WTC11 (cell line): ENCODE measurements around the gene ACSL5. TPM values are rescaled to one million over a fixed set of nuclear protein-coding genes. Genes with fewer than 3 reads are reported as not detected.

Experiments used
- ATAC-seq: fragments of 200-7000 bp; cut with Tn5 transposase; 2 replicates; pipeline ENCODE4 v1.10.0; 2021; ENCODE audit warnings: mild to moderate bottlenecking, moderate library complexity
- CTCF ChIA-PET: fragments of 300-600 bp; sonication (Branson Sonifier 250); formaldehyde crosslinking; loops from one replicate; lab custom pipeline; 2021; ENCODE audit warnings: antibody characterized with exemption; lab: Charles Lee
- POLR2A ChIA-PET: fragments of 350-600 bp; sonication (Branson Sonifier 250); formaldehyde crosslinking; loops from one replicate; lab custom pipeline; 2021; ENCODE audit warnings: antibody characterized with exemption; lab: Charles Lee
- DNase-seq: peaks from one replicate; pipeline ENCODE4 v3.0.0; 2021; ENCODE audit warnings: low spot score
- H3K27ac Mint-ChIP-seq: 2 replicates; pipeline ENCODE4 v1.8.0; 2021; ENCODE audit warnings: mixed read lengths
- H3K27me3 Mint-ChIP-seq: 2 replicates; pipeline ENCODE4 v1.8.0; 2021; ENCODE audit warnings: low read depth, mild to moderate bottlenecking, moderate library complexity, mixed read lengths
- H3K36me3 Mint-ChIP-seq: 2 replicates; pipeline ENCODE4 v1.8.0; 2021; ENCODE audit warnings: mixed read lengths
- H3K4me1 Mint-ChIP-seq: 2 replicates; pipeline ENCODE4 v1.8.0; 2022; ENCODE audit warnings: mixed read lengths
- H3K4me3 Mint-ChIP-seq: 2 replicates; pipeline ENCODE4 v1.8.0; 2021; ENCODE audit warnings: mild to moderate bottlenecking, moderate library complexity, mixed read lengths
- H3K9me3 Mint-ChIP-seq: 2 replicates; pipeline ENCODE4 v1.8.0; 2021; ENCODE audit warnings: mixed read lengths
- CBFB ChIP-seq: sonication (generic); formaldehyde crosslinking; IDR thresholded peaks from 2 replicates; pipeline ENCODE4 v1.8.1; 2022; ENCODE audit warnings: mild to moderate bottlenecking, low read depth, missing genetic modification reagents
- ETV6 ChIP-seq: sonication (generic); formaldehyde crosslinking; IDR thresholded peaks from 2 replicates; pipeline ENCODE4 v1.8.1; 2022; ENCODE audit warnings: mild to moderate bottlenecking, missing genetic modification reagents
- KAT7 ChIP-seq: sonication (generic); formaldehyde crosslinking; IDR thresholded peaks from 2 replicates; pipeline ENCODE4 v1.8.1; 2023; ENCODE audit warnings: missing genetic modification reagents, mild to moderate bottlenecking, borderline replicate concordance
- NFATC4 ChIP-seq: fragments of 250-450 bp; sonication (Bioruptor Pico); IDR thresholded peaks from 2 replicates; pipeline ENCODE4 v1.9.0; 2021; ENCODE audit warnings: mild to moderate bottlenecking
- NFYB ChIP-seq: sonication (generic); formaldehyde crosslinking; conservative IDR thresholded peaks from 2 replicates; pipeline ENCODE4 v1.8.0; 2022; ENCODE audit warnings: low read depth, missing genetic modification reagents
- NR3C1 ChIP-seq: sonication (generic); formaldehyde crosslinking; conservative IDR thresholded peaks from 2 replicates; pipeline ENCODE4 v1.8.1; 2023; ENCODE audit warnings: low read depth, mild to moderate bottlenecking, missing genetic modification reagents
- RORB ChIP-seq: fragments of 250-450 bp; sonication (Bioruptor Pico); IDR thresholded peaks from 2 replicates; pipeline ENCODE4 v1.9.0; 2021; ENCODE audit warnings: mild to moderate bottlenecking
- SMAD3 ChIP-seq: sonication (generic); formaldehyde crosslinking; IDR thresholded peaks from 2 replicates; pipeline ENCODE4 v1.8.0; 2022; ENCODE audit warnings: missing genetic modification reagents, mild to moderate bottlenecking, borderline replicate concordance
- SMAD4 ChIP-seq: sonication (generic); formaldehyde crosslinking; IDR thresholded peaks from 2 replicates; pipeline ENCODE4 v1.8.0; 2022; ENCODE audit warnings: mild to moderate bottlenecking, missing genetic modification reagents
- TCF7 ChIP-seq: sonication (generic); formaldehyde crosslinking; IDR thresholded peaks from 2 replicates; pipeline ENCODE4 v1.8.0; 2022; ENCODE audit warnings: mild to moderate bottlenecking, low read depth, missing genetic modification reagents, moderate library complexity
- TEAD1 ChIP-seq: sonication (generic); formaldehyde crosslinking; IDR thresholded peaks from 2 replicates; pipeline ENCODE4 v1.8.0; 2022; ENCODE audit warnings: mild to moderate bottlenecking, missing genetic modification reagents
- ZNF121 ChIP-seq: sonication (generic); formaldehyde crosslinking; IDR thresholded peaks from 2 replicates; pipeline ENCODE4 v1.8.0; 2023; ENCODE audit warnings: missing genetic modification reagents
- ZNF396 ChIP-seq: fragments of 250-450 bp; sonication (Bioruptor Pico); IDR thresholded peaks from 2 replicates; pipeline ENCODE4 v1.8.0; 2021; ENCODE audit warnings: mild to moderate bottlenecking, moderate library complexity, borderline replicate concordance
- total RNA-seq: library from RNA; stranded (reverse); gene quantifications from 3 replicates; pipeline ENCODE4 v1.2.3, GENCODE V29; 2021
- TF ChIP-seq, protein P1 (sequence below): sonication (generic); formaldehyde crosslinking; IDR thresholded peaks from 2 replicates; pipeline ENCODE4 v1.8.0; 2023; ENCODE audit warnings: missing genetic modification reagents
- TF ChIP-seq, protein P2 (sequence below): sonication (generic); formaldehyde crosslinking; IDR thresholded peaks from 2 replicates; pipeline ENCODE4 v1.8.1; 2023; ENCODE audit warnings: mild to moderate bottlenecking, missing genetic modification reagents
- TF ChIP-seq, protein P3 (sequence below): fragments of 250-450 bp; sonication (Bioruptor Pico); conservative IDR thresholded peaks from 2 replicates; pipeline ENCODE4 v1.9.0; 2021; ENCODE audit warnings: mild to moderate bottlenecking
- TF ChIP-seq, protein P4 (sequence below): sonication (generic); formaldehyde crosslinking; IDR thresholded peaks from 2 replicates; pipeline ENCODE4 v1.8.0; 2022; ENCODE audit warnings: mild to moderate bottlenecking, missing genetic modification reagents
- TF ChIP-seq, protein P5 (sequence below): sonication (generic); formaldehyde crosslinking; IDR thresholded peaks from 2 replicates; pipeline ENCODE4 v1.8.1; 2023; ENCODE audit warnings: mild to moderate bottlenecking, missing genetic modification reagents

Gene ACSL5
- total RNA-seq, 1 experiment from 2014 or later: 0.22 TPM

DNA sequence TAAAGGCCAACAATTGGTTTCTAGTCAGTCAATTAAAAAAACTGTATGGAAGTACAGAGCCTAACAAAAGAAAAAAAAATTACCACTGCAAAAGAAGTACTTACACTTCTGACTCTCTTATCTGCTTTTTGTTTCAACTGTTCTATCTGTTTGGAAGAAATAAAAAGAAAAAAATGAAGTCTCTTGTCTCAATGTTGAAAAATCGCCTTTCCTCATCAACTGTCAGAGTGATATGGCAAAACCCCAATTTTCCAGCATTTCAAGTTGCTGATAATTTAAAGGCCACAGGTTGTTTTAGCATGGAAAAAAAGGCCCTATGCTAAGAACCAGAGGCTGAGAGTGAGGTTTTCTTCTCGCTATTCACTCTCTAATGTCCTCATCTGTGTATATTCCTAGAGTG lies 59.2 kb downstream of the ACSL5 start:
- H3K9me3 Mint-ChIP-seq: no peaks in the 10 kb centered on the region
- no peak for TF ChIP-seq KAT7
- TF ChIP-seq ZNF396 (CRISPR knock-in tag): no peak
- no peak for TF ChIP-seq NFYB (CRISPR knock-in tag)
- TF ChIP-seq, protein P1, sequence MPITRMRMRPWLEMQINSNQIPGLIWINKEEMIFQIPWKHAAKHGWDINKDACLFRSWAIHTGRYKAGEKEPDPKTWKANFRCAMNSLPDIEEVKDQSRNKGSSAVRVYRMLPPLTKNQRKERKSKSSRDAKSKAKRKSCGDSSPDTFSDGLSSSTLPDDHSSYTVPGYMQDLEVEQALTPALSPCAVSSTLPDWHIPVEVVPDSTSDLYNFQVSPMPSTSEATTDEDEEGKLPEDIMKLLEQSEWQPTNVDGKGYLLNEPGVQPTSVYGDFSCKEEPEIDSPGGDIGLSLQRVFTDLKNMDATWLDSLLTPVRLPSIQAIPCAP (CRISPR knock-in tag): no peak
- no peak for TF ChIP-seq SMAD3 (CRISPR knock-in tag)
- TF ChIP-seq TEAD1 (CRISPR knock-in tag): no peak
- TF ChIP-seq ZNF121: no peak
- TF ChIP-seq, all 79 proteins: peak for 0
- Mint-ChIP-seq H3K27me3 (no peaks in the 10 kb centered on the region), H3K36me3 (peaks cover 35% of the 10 kb centered on the region), H3K4me1 (no peaks in the 10 kb centered on the region), H3K27ac (no peak overlapping the region), H3K4me3 (no peak overlapping the region)
- ChIA-PET CTCF (interaction anchor here (0.5 kb wide), 1 partner anchor 267 kb away, joined by 6 read pairs; no protein-coding TSS in a partner anchor), POLR2A (no interaction called here)
- no peak for DNase-seq
- no peak for ATAC-seq

DNA sequence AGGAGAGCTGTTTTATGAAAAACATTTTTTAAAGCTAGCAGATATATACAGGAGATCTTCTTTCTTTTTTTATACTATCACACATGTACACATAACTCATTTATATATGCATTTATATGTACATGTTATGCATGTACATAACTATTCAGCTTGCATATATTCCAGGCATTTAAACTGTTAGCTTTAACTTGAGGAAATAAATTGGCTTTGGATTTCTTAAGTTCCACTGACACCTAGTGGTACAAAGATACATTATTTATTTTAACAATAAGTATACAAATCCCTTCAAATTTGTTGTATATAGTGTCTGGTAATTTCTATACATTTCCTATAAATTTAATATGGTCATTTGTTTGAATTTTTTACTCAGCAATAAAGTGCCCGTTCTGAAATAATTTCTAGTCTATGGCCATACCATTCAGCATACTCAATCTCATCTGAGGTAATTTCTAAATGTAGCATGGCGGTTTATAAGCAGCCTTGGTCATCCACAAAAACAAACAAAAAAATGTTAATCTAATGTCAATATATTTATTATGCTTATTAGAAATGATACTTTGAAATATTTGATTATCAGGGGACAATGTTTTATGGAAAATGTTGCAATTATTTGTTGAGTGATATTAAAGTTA lies 61.2 kb downstream of the ACSL5 start:
- Mint-ChIP-seq H3K27me3 (no peaks in the 10 kb centered on the region), H3K36me3 (peaks cover 38% of the 10 kb centered on the region), H3K9me3 (no peaks in the 10 kb centered on the region), H3K4me3 (no peak overlapping the region), H3K4me1 (no peaks in the 10 kb centered on the region), H3K27ac (no peak overlapping the region)
- ChIA-PET POLR2A (no interaction called here), CTCF (interaction anchor here (0.7 to 2.3 kb wide), 15 partner anchors 10 to 298 kb away, joined by 3 to 13 read pairs (median 5); partner anchors contain the start of genes VTI1A and ZDHHC6)
- no peak for ATAC-seq
- TF ChIP-seq ETV6 (no peak), CBFB (no peak), SMAD4 (CRISPR knock-in tag) (no peak), TCF7 (CRISPR knock-in tag) (no peak), RORB (CRISPR knock-in tag) (no peak), NFYB (CRISPR knock-in tag) (no peak), NR3C1 (no peak), NFATC4 (no peak)
- TF ChIP-seq, protein P2, sequence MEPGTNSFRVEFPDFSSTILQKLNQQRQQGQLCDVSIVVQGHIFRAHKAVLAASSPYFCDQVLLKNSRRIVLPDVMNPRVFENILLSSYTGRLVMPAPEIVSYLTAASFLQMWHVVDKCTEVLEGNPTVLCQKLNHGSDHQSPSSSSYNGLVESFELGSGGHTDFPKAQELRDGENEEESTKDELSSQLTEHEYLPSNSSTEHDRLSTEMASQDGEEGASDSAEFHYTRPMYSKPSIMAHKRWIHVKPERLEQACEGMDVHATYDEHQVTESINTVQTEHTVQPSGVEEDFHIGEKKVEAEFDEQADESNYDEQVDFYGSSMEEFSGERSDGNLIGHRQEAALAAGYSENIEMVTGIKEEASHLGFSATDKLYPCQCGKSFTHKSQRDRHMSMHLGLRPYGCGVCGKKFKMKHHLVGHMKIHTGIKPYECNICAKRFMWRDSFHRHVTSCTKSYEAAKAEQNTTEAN (CRISPR knock-in tag): no peak
- TF ChIP-seq, protein P3, sequence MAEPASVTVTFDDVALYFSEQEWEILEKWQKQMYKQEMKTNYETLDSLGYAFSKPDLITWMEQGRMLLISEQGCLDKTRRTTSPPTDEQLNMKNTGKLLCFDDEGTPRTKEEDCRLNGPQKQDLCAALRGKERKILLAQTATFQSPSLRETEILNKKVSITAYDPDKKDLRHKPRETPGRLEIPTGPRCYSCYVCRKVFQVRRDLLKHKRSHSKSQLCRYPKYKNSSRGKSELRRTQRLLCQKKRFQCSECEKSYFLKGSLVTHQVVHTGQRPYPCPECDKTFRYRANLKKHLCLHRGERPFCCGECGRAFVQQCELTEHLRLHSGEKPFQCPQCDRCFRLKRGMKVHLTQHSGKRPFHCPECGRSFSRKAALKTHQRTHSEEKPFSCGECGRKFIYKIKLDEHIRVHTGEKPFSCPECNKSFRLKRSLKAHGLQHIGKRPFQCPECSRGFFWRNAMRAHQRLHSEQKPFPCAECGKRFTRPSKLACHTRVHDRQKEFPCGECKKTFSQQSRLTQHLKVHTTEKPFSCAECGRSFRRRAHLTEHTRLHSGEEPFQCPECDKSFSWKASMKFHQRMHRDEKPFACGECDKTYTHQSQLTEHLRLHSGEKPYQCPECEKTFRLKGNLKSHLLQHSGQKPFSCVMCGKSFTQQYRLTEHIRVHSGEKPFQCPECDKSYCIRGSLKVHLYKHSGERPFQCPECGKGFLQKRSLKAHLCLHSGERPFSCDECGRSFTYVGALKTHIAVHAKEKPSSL (CRISPR knock-in tag): no peak
- TF ChIP-seq, protein P4, sequence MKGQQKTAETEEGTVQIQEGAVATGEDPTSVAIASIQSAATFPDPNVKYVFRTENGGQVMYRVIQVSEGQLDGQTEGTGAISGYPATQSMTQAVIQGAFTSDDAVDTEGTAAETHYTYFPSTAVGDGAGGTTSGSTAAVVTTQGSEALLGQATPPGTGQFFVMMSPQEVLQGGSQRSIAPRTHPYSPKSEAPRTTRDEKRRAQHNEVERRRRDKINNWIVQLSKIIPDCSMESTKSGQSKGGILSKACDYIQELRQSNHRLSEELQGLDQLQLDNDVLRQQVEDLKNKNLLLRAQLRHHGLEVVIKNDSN: no peak
- TF ChIP-seq, protein P5, sequence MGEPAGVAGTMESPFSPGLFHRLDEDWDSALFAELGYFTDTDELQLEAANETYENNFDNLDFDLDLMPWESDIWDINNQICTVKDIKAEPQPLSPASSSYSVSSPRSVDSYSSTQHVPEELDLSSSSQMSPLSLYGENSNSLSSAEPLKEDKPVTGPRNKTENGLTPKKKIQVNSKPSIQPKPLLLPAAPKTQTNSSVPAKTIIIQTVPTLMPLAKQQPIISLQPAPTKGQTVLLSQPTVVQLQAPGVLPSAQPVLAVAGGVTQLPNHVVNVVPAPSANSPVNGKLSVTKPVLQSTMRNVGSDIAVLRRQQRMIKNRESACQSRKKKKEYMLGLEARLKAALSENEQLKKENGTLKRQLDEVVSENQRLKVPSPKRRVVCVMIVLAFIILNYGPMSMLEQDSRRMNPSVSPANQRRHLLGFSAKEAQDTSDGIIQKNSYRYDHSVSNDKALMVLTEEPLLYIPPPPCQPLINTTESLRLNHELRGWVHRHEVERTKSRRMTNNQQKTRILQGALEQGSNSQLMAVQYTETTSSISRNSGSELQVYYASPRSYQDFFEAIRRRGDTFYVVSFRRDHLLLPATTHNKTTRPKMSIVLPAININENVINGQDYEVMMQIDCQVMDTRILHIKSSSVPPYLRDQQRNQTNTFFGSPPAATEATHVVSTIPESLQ (CRISPR knock-in tag): no peak
- DNase-seq: no peak
